RKO (cell line): ENCODE measurements around the gene HSFX3.
"Not testable (repeated sequence)": the region's sequence is repeated elsewhere in the genome, so short reads cannot be mapped to it uniquely, and the experiment has no call there.

ENCODE experiments used
- DNase-seq: peaks from one replicate; pipeline ENCODE4 v3.0.0-alpha.2; 2016; ENCODE audit warnings: low spot score

Gene HSFX3

GRCh38 chrX:149549701-149550100 lies at the start of gene HSFX3:
TSS of gene HSFX3 (minus strand) at chrX:149549924. CDS start at chrX:149549852, 72 bp downstream.
- DNase-seq, result not testable (repeated sequence)

GRCh38 chrX:149598603-149599002 lies 48.9 kb upstream of the HSFX3 start:
- not testable (repeated sequence) for DNase-seq

GRCh38 chrX:149595943-149596342 lies 46.2 kb upstream of the HSFX3 start:
- not testable (repeated sequence) for DNase-seq

- DNase-seq, result not testable (repeated sequence)
Measured at GRCh38 chrX:149595214-149595613, 45.5 kb upstream of the HSFX3 start, which contains the start of gene HSFX2. TSS of gene HSFX2 (minus strand) at chrX:149595314. CDS start at chrX:149594700, 614 bp downstream.

- not testable (repeated sequence) for DNase-seq
Measured at GRCh38 chrX:149590993-149591392, 41.3 kb upstream of the HSFX3 start.

GRCh38 chrX:149587359-149587758 lies 37.6 kb upstream of the HSFX3 start, which contains the start of gene MAGEA9B:
TSS of gene MAGEA9B (minus strand) at chrX:149587459. CDS start at chrX:149583179, 4,280 bp downstream.
- not testable (repeated sequence) for DNase-seq

GRCh38 chrX:149585631-149586030 lies 35.9 kb upstream of the HSFX3 start:
- DNase-seq, result not testable (repeated sequence)

GRCh38 chrX:149573456-149573855 lies 23.7 kb upstream of the HSFX3 start:
- not testable (repeated sequence) for DNase-seq

- DNase-seq, result no peak
Measured at GRCh38 chrX:149572743-149573142, 23.0 kb upstream of the HSFX3 start.

- no peak for DNase-seq
Measured at GRCh38 chrX:149571770-149572169, 22.0 kb upstream of the HSFX3 start.

- DNase-seq, result no peak
Measured at GRCh38 chrX:149570668-149571067, 20.9 kb upstream of the HSFX3 start.

- no peak for DNase-seq
Measured at GRCh38 chrX:149569770-149570169, 20.0 kb upstream of the HSFX3 start.

GRCh38 chrX:149568701-149569296 lies 19.1 kb upstream of the HSFX3 start:
- DNase-seq, result no peak

- DNase-seq, result no peak
Measured at GRCh38 chrX:149567621-149568417, 18.1 kb upstream of the HSFX3 start.

- no peak for DNase-seq
Measured at GRCh38 chrX:149563359-149563758, 13.6 kb upstream of the HSFX3 start.

- not testable (repeated sequence) for DNase-seq
Measured at GRCh38 chrX:149555251-149555650, 5.5 kb upstream of the HSFX3 start.

- not testable (repeated sequence) for DNase-seq
Measured at GRCh38 chrX:149551939-149552248, 2.2 kb upstream of the HSFX3 start.

- not testable (repeated sequence) for DNase-seq
Measured at GRCh38 chrX:149551245-149551938, 1.7 kb upstream of the HSFX3 start.

- DNase-seq, result not testable (repeated sequence)
Measured at GRCh38 chrX:149550454-149550853, 730 bp upstream of the HSFX3 start.

GRCh38 chrX:149547782-149548181 lies 1.9 kb downstream of the HSFX3 start:
- DNase-seq, result not testable (repeated sequence)

GRCh38 chrX:149546962-149547361 lies 2.8 kb downstream of the HSFX3 start:
- not testable (repeated sequence) for DNase-seq
